ENCODE results near the gene B4GALNT3.

B4GALNT3 gene

DNA sequence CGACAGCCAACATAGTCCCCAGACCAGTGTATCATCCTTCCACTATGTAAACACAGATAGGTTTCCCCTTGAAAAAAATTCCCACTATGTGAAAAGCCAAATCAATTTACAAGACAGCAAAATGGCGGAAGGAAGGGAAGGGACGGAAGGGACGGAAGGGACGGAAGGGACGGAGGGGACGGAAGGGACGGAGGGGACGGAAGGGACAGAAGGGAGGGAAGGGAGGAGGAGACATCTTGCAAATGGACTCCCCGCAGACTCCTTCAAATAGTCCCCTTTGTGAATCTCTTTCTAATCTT, 128.2 kb downstream of the B4GALNT3 start:
- CTCF ChIA-PET: no interaction called here

DNA sequence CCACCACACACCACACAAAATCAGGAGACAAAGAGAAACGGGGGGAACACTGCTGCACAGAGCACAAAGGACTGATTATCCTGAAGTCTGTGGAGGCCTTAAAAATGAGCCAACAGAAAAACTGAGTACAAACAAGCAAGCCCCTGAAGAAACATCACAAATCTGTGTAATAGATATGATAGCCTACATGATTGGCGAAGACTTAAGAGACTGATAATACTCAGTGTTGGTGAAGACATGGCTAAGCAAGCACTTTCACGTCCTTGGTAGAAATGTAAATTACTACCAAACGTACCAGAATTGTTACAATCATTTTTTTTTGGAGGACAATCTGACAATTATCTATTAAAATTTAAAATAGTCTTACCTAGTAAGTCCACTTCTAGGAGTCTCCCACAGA, 128.9 kb downstream of the B4GALNT3 start:
- Histone ChIP-seq H3K36me3 (ENCODE audit: control insufficient read depth in 4 of 4, insufficient read depth in 4 of 4, low read length in 3 of 4) (no peaks in the 10 kb centered on the region), H3K27me3 (replicated peaks in 2 of 5; ENCODE audit: control insufficient read depth in 4 of 5, insufficient read depth in 5 of 5, low read length in 4 of 5) (no peaks in the 10 kb centered on the region), H3K9me3 (ENCODE audit: control extremely low read depth in 1 of 5, control insufficient read depth in 4 of 5, insufficient read depth in 2 of 5, low read depth in 1 of 5, low read length in 4 of 5) (no peaks in the 10 kb centered on the region), H3K27ac (ENCODE audit: insufficient read depth in 1 of 2, low read depth in 1 of 2, low read length in 2 of 2, poor library complexity in 1 of 2, severe bottlenecking in 2 of 2) (no peak overlapping the region), H3K4me1 (ENCODE audit: control extremely low read depth in 1 of 4, control insufficient read depth in 4 of 4, insufficient read depth in 4 of 4, low read length in 3 of 4) (peaks cover 4 to 35% (median 26%) of the 10 kb centered on the region in 4 experiments), H3K4me3 (ENCODE audit: control insufficient read depth in 1 of 7, extremely low read depth in 1 of 7, insufficient read depth in 4 of 7, low read depth in 2 of 7, low read length in 6 of 7) (no peak overlapping the region)
- no CpG with 5 or more reads among the region's 4 CpGs for WGBS (ENCODE audit: insufficient coverage)
- CTCF ChIA-PET: interaction anchor here (1.1 to 1.2 kb wide), 3 partner anchors 12 to 226 kb away, joined by 3 to 4 read pairs (median 3); no protein-coding TSS in a partner anchor
- POLR2A ChIA-PET: no interaction called here
- DNase-seq: no peak

More for the DNA sequence above, 128.2 kb downstream of the B4GALNT3 start:
- H3K4me1 ChIP-seq (ENCODE audit: control extremely low read depth in 1 of 4, control insufficient read depth in 4 of 4, insufficient read depth in 4 of 4, low read length in 3 of 4): peaks cover 4 to 28% (median 19%) of the 10 kb centered on the region in 4 experiments
- no peak for DNase-seq
- no peak overlapping the region for H3K4me3 ChIP-seq (ENCODE audit: control insufficient read depth in 1 of 7, extremely low read depth in 1 of 7, insufficient read depth in 4 of 7, low read depth in 2 of 7, low read length in 6 of 7)
- no peaks in the 10 kb centered on the region for H3K27me3 ChIP-seq (replicated peaks in 2 of 5; ENCODE audit: control insufficient read depth in 4 of 5, insufficient read depth in 5 of 5, low read length in 4 of 5)
- no peaks in the 10 kb centered on the region for H3K36me3 ChIP-seq (ENCODE audit: control insufficient read depth in 4 of 4, insufficient read depth in 4 of 4, low read length in 3 of 4)
- no peaks in the 10 kb centered on the region for H3K9me3 ChIP-seq (ENCODE audit: control extremely low read depth in 1 of 5, control insufficient read depth in 4 of 5, insufficient read depth in 2 of 5, low read depth in 1 of 5, low read length in 4 of 5)
- no peak overlapping the region for H3K27ac ChIP-seq (ENCODE audit: insufficient read depth in 1 of 2, low read depth in 1 of 2, low read length in 2 of 2, poor library complexity in 1 of 2, severe bottlenecking in 2 of 2)
- POLR2A ChIA-PET: no interaction called here
- WGBS (ENCODE audit: insufficient coverage): no CpG with 5 or more reads among the region's 10 CpGs

DNA sequence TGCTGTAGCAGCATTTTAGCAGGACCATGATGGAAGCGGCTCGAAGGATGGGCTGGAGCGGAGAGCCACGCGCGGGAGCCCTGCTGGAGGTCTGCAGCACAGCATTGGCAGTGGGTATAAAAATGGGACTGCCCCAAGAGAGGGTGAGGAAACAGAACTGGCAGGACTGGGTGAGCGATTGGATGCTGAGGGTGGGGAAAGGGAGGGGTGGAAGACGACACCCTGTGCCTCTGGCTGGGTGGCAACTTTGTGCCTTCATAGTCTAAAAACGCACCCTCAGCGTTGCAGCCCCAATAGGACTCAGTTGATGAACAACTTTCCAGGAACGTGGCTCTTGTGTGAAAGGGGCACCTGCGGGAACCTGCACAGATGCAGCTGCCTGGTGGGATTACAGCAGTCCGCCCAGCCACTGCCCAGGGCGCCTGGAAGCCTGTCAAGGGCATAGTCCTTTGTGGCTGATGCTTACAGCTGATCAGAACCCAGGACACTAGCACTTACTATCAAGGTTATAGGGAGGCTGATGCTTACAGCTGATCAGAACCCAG, 130.5 kb downstream of the B4GALNT3 start:
- Histone ChIP-seq H3K4me1 (ENCODE audit: control extremely low read depth in 1 of 4, control insufficient read depth in 4 of 4, insufficient read depth in 4 of 4, low read length in 3 of 4) (peaks cover 4 to 38% (median 28%) of the 10 kb centered on the region in 4 experiments), H3K9me3 (ENCODE audit: control extremely low read depth in 1 of 5, control insufficient read depth in 4 of 5, insufficient read depth in 2 of 5, low read depth in 1 of 5, low read length in 4 of 5) (no peaks in the 10 kb centered on the region), H3K4me3 (ENCODE audit: control insufficient read depth in 1 of 7, extremely low read depth in 1 of 7, insufficient read depth in 4 of 7, low read depth in 2 of 7, low read length in 6 of 7) (no peak overlapping the region), H3K27me3 (replicated peaks in 2 of 5; ENCODE audit: control insufficient read depth in 4 of 5, insufficient read depth in 5 of 5, low read length in 4 of 5) (no peaks in the 10 kb centered on the region), H3K27ac (ENCODE audit: insufficient read depth in 1 of 2, low read depth in 1 of 2, low read length in 2 of 2, poor library complexity in 1 of 2, severe bottlenecking in 2 of 2) (peak overlapping the region in 1 of 2 experiments; percentile 27), H3K36me3 (ENCODE audit: control insufficient read depth in 4 of 4, insufficient read depth in 4 of 4, low read length in 3 of 4) (no peaks in the 10 kb centered on the region)
- ChIA-PET POLR2A (no interaction called here), CTCF (interaction anchor here (1.6 kb wide), 4 partner anchors 9 to 226 kb away, joined by 5 to 6 read pairs (median 6); no protein-coding TSS in a partner anchor)
- 84% methylated on average over 9 of the region's 14 CpGs for WGBS (ENCODE audit: insufficient coverage)
- DNase-seq: no peak

DNA sequence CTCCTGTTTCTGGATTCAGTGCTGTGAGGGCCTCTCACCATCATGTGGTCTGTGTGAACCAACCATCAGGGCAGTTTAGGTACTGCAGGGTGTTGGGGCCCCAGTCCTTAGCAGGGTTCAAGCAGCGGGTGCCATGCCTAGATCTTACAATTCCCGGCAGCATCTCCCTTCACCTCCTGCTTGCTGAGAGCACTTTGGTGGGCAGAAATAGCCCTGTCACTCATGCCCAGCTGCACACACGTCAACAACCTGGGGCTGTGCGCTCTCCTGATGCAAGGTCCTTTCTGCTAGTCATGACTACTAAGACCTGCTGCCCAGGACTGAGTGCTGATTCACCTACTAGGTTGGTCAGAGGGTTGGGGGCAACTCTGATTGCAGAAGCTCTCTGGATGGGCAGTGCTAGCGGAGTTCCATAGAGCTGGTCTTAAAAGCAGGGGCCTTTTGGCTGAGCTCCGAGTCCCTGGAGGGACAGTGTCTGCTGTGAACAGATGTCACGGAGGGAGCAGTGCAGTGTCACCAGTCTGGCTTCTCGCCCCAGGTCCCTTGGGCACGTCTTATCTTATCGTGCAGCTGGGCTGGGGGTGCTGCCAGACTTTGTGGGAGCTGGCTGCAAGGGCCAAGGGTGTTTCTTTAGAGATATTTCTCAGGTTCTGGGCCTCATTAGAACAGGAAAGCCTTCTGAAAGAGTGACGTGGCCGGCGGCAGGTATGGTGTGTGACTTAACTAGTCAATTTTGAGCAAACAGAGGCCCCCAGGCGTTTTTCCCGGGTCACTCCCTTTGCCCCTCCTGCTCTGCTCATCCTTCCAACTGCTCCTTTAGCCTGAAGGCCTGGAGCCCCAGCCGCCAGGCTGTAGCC, 131.7 kb downstream of the B4GALNT3 start:
- Histone ChIP-seq H3K27me3 (replicated peaks in 2 of 5; ENCODE audit: control insufficient read depth in 4 of 5, insufficient read depth in 5 of 5, low read length in 4 of 5) (no peaks in the 10 kb centered on the region), H3K4me1 (ENCODE audit: control extremely low read depth in 1 of 4, control insufficient read depth in 4 of 4, insufficient read depth in 4 of 4, low read length in 3 of 4) (peaks cover 4 to 38% (median 28%) of the 10 kb centered on the region in 4 experiments), H3K4me3 (ENCODE audit: control insufficient read depth in 1 of 7, extremely low read depth in 1 of 7, insufficient read depth in 4 of 7, low read depth in 2 of 7, low read length in 6 of 7) (peak overlapping the region in 3 of 7 experiments; percentile 36 to 40 (median 37)), H3K27ac (ENCODE audit: insufficient read depth in 1 of 2, low read depth in 1 of 2, low read length in 2 of 2, poor library complexity in 1 of 2, severe bottlenecking in 2 of 2) (peak overlapping the region; percentile 72 to 88), H3K9me3 (ENCODE audit: control extremely low read depth in 1 of 5, control insufficient read depth in 4 of 5, insufficient read depth in 2 of 5, low read depth in 1 of 5, low read length in 4 of 5) (no peaks in the 10 kb centered on the region), H3K36me3 (ENCODE audit: control insufficient read depth in 4 of 4, insufficient read depth in 4 of 4, low read length in 3 of 4) (no peaks in the 10 kb centered on the region)
- ChIA-PET CTCF (interaction anchor here (0.8 to 2.6 kb wide), 14 partner anchors 9 to 225 kb away, joined by 3 to 22 read pairs (median 4); partner anchors contain the start of gene WNK1), POLR2A (interaction anchor here (0.6 to 1.2 kb wide), 5 partner anchors 12 to 51 kb away, joined by 3 to 4 read pairs (median 4); no protein-coding TSS in a partner anchor)
- WGBS (ENCODE audit: insufficient coverage): 9% methylated on average over 13 of the region's 16 CpGs
- peak; percentile 95 to 99 (median 98) for DNase-seq

DNA sequence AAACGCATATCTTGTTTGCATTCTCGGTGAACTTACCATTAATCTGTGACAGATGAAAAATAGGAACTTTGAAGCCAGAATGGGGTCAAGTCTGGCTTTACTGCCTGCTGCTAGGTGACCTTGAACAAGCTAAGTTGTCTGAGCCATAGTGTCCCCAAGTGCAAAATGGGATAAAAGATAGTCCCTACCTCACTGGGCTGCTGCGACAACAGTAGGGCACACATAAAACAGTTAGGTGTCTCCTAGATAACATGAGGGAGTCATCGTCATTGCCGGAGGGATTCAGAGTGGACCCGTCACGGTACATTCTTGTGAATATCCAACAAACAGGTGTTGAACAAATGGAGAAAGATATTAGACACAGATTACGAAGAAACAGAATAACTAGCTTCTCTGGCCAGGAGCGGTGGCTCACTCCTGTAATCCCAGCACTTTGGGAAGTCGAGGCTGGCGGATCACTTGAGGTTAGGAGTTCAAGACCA, 132.3 kb downstream of the B4GALNT3 start:
- Histone ChIP-seq H3K27me3 (replicated peaks in 2 of 5; ENCODE audit: control insufficient read depth in 4 of 5, insufficient read depth in 5 of 5, low read length in 4 of 5) (no peaks in the 10 kb centered on the region), H3K36me3 (ENCODE audit: control insufficient read depth in 4 of 4, insufficient read depth in 4 of 4, low read length in 3 of 4) (no peaks in the 10 kb centered on the region), H3K9me3 (ENCODE audit: control extremely low read depth in 1 of 5, control insufficient read depth in 4 of 5, insufficient read depth in 2 of 5, low read depth in 1 of 5, low read length in 4 of 5) (no peaks in the 10 kb centered on the region), H3K4me1 (ENCODE audit: control extremely low read depth in 1 of 4, control insufficient read depth in 4 of 4, insufficient read depth in 4 of 4, low read length in 3 of 4) (peaks cover 6 to 40% (median 30%) of the 10 kb centered on the region in 4 experiments), H3K27ac (ENCODE audit: insufficient read depth in 1 of 2, low read depth in 1 of 2, low read length in 2 of 2, poor library complexity in 1 of 2, severe bottlenecking in 2 of 2) (peak overlapping the region; percentile 72 to 88), H3K4me3 (ENCODE audit: control insufficient read depth in 1 of 7, extremely low read depth in 1 of 7, insufficient read depth in 4 of 7, low read depth in 2 of 7, low read length in 6 of 7) (peak overlapping the region in 1 of 7 experiments; percentile 40)
- POLR2A ChIA-PET: interaction anchor here (1.0 to 1.2 kb wide), 2 partner anchors 17 to 51 kb away, joined by 3 to 4 read pairs; no protein-coding TSS in a partner anchor
- 80% methylated on average over 11 of the region's 11 CpGs for WGBS (ENCODE audit: insufficient coverage)
- CTCF ChIA-PET: interaction anchor here (0.8 to 2.6 kb wide), 14 partner anchors 8 to 224 kb away, joined by 3 to 22 read pairs (median 4); partner anchors contain the start of gene WNK1
- no peak for DNase-seq

DNA sequence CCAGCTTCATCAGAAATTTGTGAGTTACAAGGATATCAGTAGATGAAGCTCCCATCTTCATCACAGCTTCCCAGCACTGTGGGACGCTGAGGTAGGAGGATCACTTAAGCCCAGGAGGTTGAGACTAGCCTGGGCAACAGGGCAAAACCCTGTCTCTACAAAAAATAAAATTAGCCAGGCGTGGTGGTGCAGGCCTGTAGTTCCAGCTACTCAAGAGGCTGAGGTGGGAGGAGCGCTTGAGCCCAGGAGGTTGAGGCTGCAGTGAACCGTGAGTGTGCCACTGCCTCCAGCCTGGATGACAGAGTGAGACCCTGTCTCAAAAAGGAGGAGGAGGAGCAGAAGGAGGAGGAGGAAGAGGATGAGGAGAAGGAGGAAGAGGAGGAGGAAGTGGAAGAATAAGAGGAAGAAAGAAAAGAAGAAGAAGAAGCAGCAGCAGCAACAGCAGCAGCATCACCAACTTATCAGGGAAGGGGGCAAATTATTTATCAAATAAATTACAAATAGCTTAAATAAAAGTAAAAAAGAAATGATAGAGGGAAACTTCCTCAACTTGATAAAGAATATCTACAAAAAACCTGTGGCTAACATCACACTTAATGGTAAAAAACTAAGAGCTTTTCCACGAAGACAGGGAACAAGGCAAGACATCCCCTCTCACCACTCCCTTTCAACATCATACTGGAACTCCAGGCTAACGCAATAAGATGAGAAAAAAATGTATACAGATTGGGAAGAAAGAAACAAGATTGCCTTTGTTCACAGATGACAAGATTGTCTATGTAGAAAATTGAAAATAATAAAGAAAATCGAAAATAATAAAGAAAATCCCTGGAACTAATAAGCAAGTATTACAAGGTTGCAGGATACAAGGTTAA, 133.9 kb downstream of the B4GALNT3 start:
- ChIA-PET POLR2A (interaction anchor here (0.9 to 1.1 kb wide), 2 partner anchors 16 to 26 kb away, joined by 4 to 7 read pairs; no protein-coding TSS in a partner anchor), CTCF (interaction anchor here (1.8 to 2.6 kb wide), 2 partner anchors 18 to 158 kb away, joined by 6 to 22 read pairs; partner anchors contain the start of gene WNK1)
- Histone ChIP-seq H3K27me3 (replicated peaks in 2 of 5; ENCODE audit: control insufficient read depth in 4 of 5, insufficient read depth in 5 of 5, low read length in 4 of 5) (no peaks in the 10 kb centered on the region), H3K4me1 (ENCODE audit: control extremely low read depth in 1 of 4, control insufficient read depth in 4 of 4, insufficient read depth in 4 of 4, low read length in 3 of 4) (peaks cover 15 to 56% (median 45%) of the 10 kb centered on the region in 4 experiments), H3K4me3 (ENCODE audit: control insufficient read depth in 1 of 7, extremely low read depth in 1 of 7, insufficient read depth in 4 of 7, low read depth in 2 of 7, low read length in 6 of 7) (no peak overlapping the region), H3K9me3 (ENCODE audit: control extremely low read depth in 1 of 5, control insufficient read depth in 4 of 5, insufficient read depth in 2 of 5, low read depth in 1 of 5, low read length in 4 of 5) (no peaks in the 10 kb centered on the region), H3K27ac (ENCODE audit: insufficient read depth in 1 of 2, low read depth in 1 of 2, low read length in 2 of 2, poor library complexity in 1 of 2, severe bottlenecking in 2 of 2) (no peak overlapping the region), H3K36me3 (ENCODE audit: control insufficient read depth in 4 of 4, insufficient read depth in 4 of 4, low read length in 3 of 4) (no peaks in the 10 kb centered on the region)
- 100% methylated on average over 2 of the region's 7 CpGs for WGBS (ENCODE audit: insufficient coverage)
- no peak for DNase-seq
